Trophoblast cell (in vitro differentiated cells and primary cell): ENCODE data around the gene ITPK1.
"Not testable (repeated sequence)": the region's sequence is repeated elsewhere in the genome, so short reads cannot be mapped to it uniquely, and the experiment has no call there.

Experiments
- DNase-seq, 2 donors: peaks; one replicate each; pipeline ENCODE4 v3.0.0-alpha.2; 2016
- H2AFZ ChIP-seq: 2 replicates; pipeline ENCODE4 v1.6.1; 2013; ENCODE audit warnings: low read length, moderate library complexity, mild to moderate bottlenecking; ENCODE audit not compliant: insufficient read depth, poor library complexity
- H2AK5ac ChIP-seq: 2 replicates; pipeline ENCODE4 v1.6.1; 2013; ENCODE audit warnings: mild to moderate bottlenecking, low read length
- H2BK120ac ChIP-seq: 2 replicates; pipeline ENCODE4 v1.6.1; 2013; ENCODE audit warnings: low read length, mild to moderate bottlenecking, moderate library complexity; ENCODE audit not compliant: insufficient read depth, poor library complexity
- H2BK12ac ChIP-seq: 2 replicates; pipeline ENCODE4 v1.6.1; 2013; ENCODE audit warnings: mild to moderate bottlenecking, low read length, moderate library complexity
- H2BK5ac ChIP-seq: 2 replicates; pipeline ENCODE4 v1.6.1; 2013; ENCODE audit warnings: low read length, low read depth, moderate library complexity, mild to moderate bottlenecking; ENCODE audit not compliant: poor library complexity
- H3K14ac ChIP-seq: 2 replicates; pipeline ENCODE4 v1.6.1; 2013; ENCODE audit warnings: mild to moderate bottlenecking, low read length
- H3K18ac ChIP-seq: 2 replicates; pipeline ENCODE4 v1.6.1; 2013; ENCODE audit warnings: mild to moderate bottlenecking, low read length
- H3K23ac ChIP-seq: 2 replicates; pipeline ENCODE4 v1.6.1; 2013; ENCODE audit warnings: low read length
- H3K27ac ChIP-seq: 2 replicates; pipeline ENCODE4 v1.5.1; 2013; ENCODE audit warnings: low read depth, mild to moderate bottlenecking, inconsistent platforms, low read length, moderate library complexity
- H3K27me3 ChIP-seq: 2 replicates; pipeline ENCODE4 v1.6.1; 2013; ENCODE audit warnings: inconsistent platforms, mild to moderate bottlenecking, low read length, moderate library complexity; ENCODE audit not compliant: insufficient read depth
- H3K36me3 ChIP-seq, 2 experiments: 1 replicate in 1 of 2; 2 replicates in 1 of 2; pipeline ENCODE4 v1.6.1; 2013; ENCODE audit warnings: low read length in 2 of 2, mild to moderate bottlenecking in 2 of 2, moderate library complexity in 1 of 2; ENCODE audit not compliant: insufficient read depth in 2 of 2, control insufficient read depth in 1 of 2
- H3K4ac ChIP-seq: 2 replicates; pipeline ENCODE4 v1.6.1; 2013; ENCODE audit warnings: low read depth, mild to moderate bottlenecking, low read length, moderate library complexity
- H3K4me1 ChIP-seq, 2 experiments: 1 replicate in 1 of 2; 2 replicates in 1 of 2; pipeline ENCODE4 v1.6.1; 2013; ENCODE audit warnings: low read length in 2 of 2, mild to moderate bottlenecking in 2 of 2, moderate library complexity in 1 of 2; ENCODE audit not compliant: insufficient read depth in 2 of 2, control insufficient read depth in 1 of 2
- H3K4me2 ChIP-seq: 2 replicates; pipeline ENCODE4 v1.6.1; 2013; ENCODE audit warnings: inconsistent platforms, mild to moderate bottlenecking, low read length, moderate library complexity
- H3K4me3 ChIP-seq: 2 replicates; pipeline ENCODE4 v1.5.1; 2013; ENCODE audit warnings: mild to moderate bottlenecking, low read depth, low read length, inconsistent platforms
- H3K79me1 ChIP-seq: one replicate; pipeline ENCODE4 v1.6.1; 2013; ENCODE audit warnings: low read length
- H3K79me2 ChIP-seq: 2 replicates; pipeline ENCODE4 v1.6.1; 2013; ENCODE audit warnings: low read length, mild to moderate bottlenecking; ENCODE audit not compliant: control insufficient read depth, insufficient read depth, poor library complexity
- H3K9ac ChIP-seq: 2 replicates; pipeline ENCODE4 v1.6.1; 2013; ENCODE audit warnings: mild to moderate bottlenecking, low read length
- H3K9me3 ChIP-seq: 2 replicates; pipeline ENCODE4 v1.6.1; 2013; ENCODE audit warnings: low read depth, mild to moderate bottlenecking, control low read depth, inconsistent platforms, low read length; ENCODE audit not compliant: insufficient read depth
- H4K12ac ChIP-seq: 2 replicates; pipeline ENCODE4 v1.6.1; 2013; ENCODE audit warnings: low read depth, mild to moderate bottlenecking, low read length, moderate library complexity
- H4K8ac ChIP-seq: 2 replicates; pipeline ENCODE4 v1.6.1; 2013; ENCODE audit warnings: low read depth, mild to moderate bottlenecking, low read length, moderate library complexity
- H4K91ac ChIP-seq: one replicate; pipeline ENCODE4 v1.6.1; 2013; ENCODE audit warnings: low read depth, mild to moderate bottlenecking, low read length, moderate library complexity
- WGBS: extraction: QIAGEN DNeasy Blood & Tissue Kit; methylation state at CpG from one replicate; pipeline ENCODE4 v1.1.7; 2013; ENCODE audit warnings: missing lambda C conversion rate; ENCODE audit not compliant: insufficient read length, insufficient coverage; ENCODE audit errors: extremely low coverage; 5-methylcytosine and 5-hydroxymethylcytosine counted together

ITPK1 gene

GRCh38 chr14:93142854-93143652, 27.3 kb upstream of the ITPK1 start:
- H3K4me3 ChIP-seq, result no peak overlapping the region
- no peak overlapping the region for H3K27ac ChIP-seq
- H3K36me3 ChIP-seq, result no peaks in the 10 kb centered on the region
- no peak overlapping the region for H3K9ac ChIP-seq
- no CpG with 5 or more reads among the region's 13 CpGs for WGBS
- no peaks in the 10 kb centered on the region for H3K4me1 ChIP-seq
- H4K8ac ChIP-seq, result no peak overlapping the region
- no peaks in the 10 kb centered on the region for H3K79me1 ChIP-seq
- H3K27me3 ChIP-seq, result no peaks in the 10 kb centered on the region
- H2BK12ac ChIP-seq, result no peak overlapping the region
- H4K12ac ChIP-seq, result no peak overlapping the region
- no peak overlapping the region for H4K91ac ChIP-seq
- H3K4me2 ChIP-seq, result no peak overlapping the region
- no peak overlapping the region for H3K18ac ChIP-seq
- H3K23ac ChIP-seq, result no peak overlapping the region
- H2AK5ac ChIP-seq, result no peak overlapping the region
- H2BK5ac ChIP-seq, result no peak overlapping the region
- no peak overlapping the region for H3K14ac ChIP-seq
- DNase-seq, result no peak
- no peaks in the 10 kb centered on the region for H3K9me3 ChIP-seq
- H2BK120ac ChIP-seq, result no peak overlapping the region
- no peak overlapping the region for H3K4ac ChIP-seq
- H2AFZ ChIP-seq, result no peak overlapping the region
- no peaks in the 10 kb centered on the region for H3K79me2 ChIP-seq

- Histone ChIP-seq H3K27me3 (no peaks in the 10 kb centered on the region), H3K27ac (no peak overlapping the region), H3K4ac (no peak overlapping the region), H4K91ac (no peak overlapping the region), H3K14ac (no peak overlapping the region), H3K36me3 (no peaks in the 10 kb centered on the region), H3K9ac (no peak overlapping the region), H3K23ac (no peak overlapping the region), H2AFZ (no peak overlapping the region), H3K4me3 (no peak overlapping the region), H2BK12ac (no peak overlapping the region), H2BK5ac (no peak overlapping the region), H3K18ac (no peak overlapping the region), H2BK120ac (no peak overlapping the region), H3K79me2 (no peaks in the 10 kb centered on the region), H2AK5ac (no peak overlapping the region), H3K79me1 (no peaks in the 10 kb centered on the region), H4K8ac (no peak overlapping the region), H3K4me1 (peaks cover 0 to 3% of the 10 kb centered on the region in 2 experiments), H4K12ac (no peak overlapping the region), H3K9me3 (no peaks in the 10 kb centered on the region), H3K4me2 (no peak overlapping the region)
- no peak for DNase-seq
- no CpG with 5 or more reads among the region's 17 CpGs for WGBS
Measured at GRCh38 chr14:93137864-93138263, 22.1 kb upstream of the ITPK1 start.

GRCh38 chr14:93136508-93136907, 20.8 kb upstream of the ITPK1 start:
- not testable (repeated sequence) for DNase-seq, H3K9me3 ChIP-seq, H2BK12ac ChIP-seq, H2AFZ ChIP-seq, H3K4ac ChIP-seq, H2BK5ac ChIP-seq, H3K18ac ChIP-seq, H3K27me3 ChIP-seq, H3K79me2 ChIP-seq, H3K4me2 ChIP-seq, H2AK5ac ChIP-seq, H3K23ac ChIP-seq, H3K4me1 ChIP-seq, H3K36me3 ChIP-seq, H3K14ac ChIP-seq, H3K9ac ChIP-seq, H3K27ac ChIP-seq, H3K4me3 ChIP-seq, H4K12ac ChIP-seq, H4K91ac ChIP-seq, H2BK120ac ChIP-seq, H4K8ac ChIP-seq, H3K79me1 ChIP-seq
- WGBS, result no CpG with 5 or more reads among the region's 13 CpGs

GRCh38 chr14:93136009-93136408, 20.3 kb upstream of the ITPK1 start:
- H3K23ac ChIP-seq, result no peak overlapping the region
- no peak overlapping the region for H2BK12ac ChIP-seq
- H4K12ac ChIP-seq, result no peak overlapping the region
- no peaks in the 10 kb centered on the region for H3K27me3 ChIP-seq
- no peaks in the 10 kb centered on the region for H3K9me3 ChIP-seq
- no peak overlapping the region for H3K27ac ChIP-seq
- H3K79me2 ChIP-seq, result no peaks in the 10 kb centered on the region
- no peak overlapping the region for H3K4me2 ChIP-seq
- no peak overlapping the region for H3K9ac ChIP-seq
- no peaks in the 10 kb centered on the region for H3K79me1 ChIP-seq
- no peak overlapping the region for H3K4ac ChIP-seq
- no peak overlapping the region for H2AK5ac ChIP-seq
- no peak overlapping the region for H2BK5ac ChIP-seq
- H4K91ac ChIP-seq, result no peak overlapping the region
- DNase-seq, result no peak
- no peak overlapping the region for H2AFZ ChIP-seq
- H2BK120ac ChIP-seq, result no peak overlapping the region
- peaks cover 0 to 3% of the 10 kb centered on the region in 2 experiments for H3K4me1 ChIP-seq
- no peak overlapping the region for H4K8ac ChIP-seq
- H3K4me3 ChIP-seq, result no peak overlapping the region
- no peaks in the 10 kb centered on the region for H3K36me3 ChIP-seq
- no peak overlapping the region for H3K14ac ChIP-seq
- no CpG with 5 or more reads among the region's 8 CpGs for WGBS
- no peak overlapping the region for H3K18ac ChIP-seq
